CD4-positive, alpha-beta T cell treated with Interleukin-21 for 1 hour (primary cell): ENCODE data around the gene FSTL4.
A peak's percentile ranks its signal among the peaks of the same experiment; 100 is the strongest.

Experiments used
- DNase-seq: peaks from one replicate; pipeline ENCODE4 v3.0.0-alpha.2; 2020

The FSTL4 gene

DNA sequence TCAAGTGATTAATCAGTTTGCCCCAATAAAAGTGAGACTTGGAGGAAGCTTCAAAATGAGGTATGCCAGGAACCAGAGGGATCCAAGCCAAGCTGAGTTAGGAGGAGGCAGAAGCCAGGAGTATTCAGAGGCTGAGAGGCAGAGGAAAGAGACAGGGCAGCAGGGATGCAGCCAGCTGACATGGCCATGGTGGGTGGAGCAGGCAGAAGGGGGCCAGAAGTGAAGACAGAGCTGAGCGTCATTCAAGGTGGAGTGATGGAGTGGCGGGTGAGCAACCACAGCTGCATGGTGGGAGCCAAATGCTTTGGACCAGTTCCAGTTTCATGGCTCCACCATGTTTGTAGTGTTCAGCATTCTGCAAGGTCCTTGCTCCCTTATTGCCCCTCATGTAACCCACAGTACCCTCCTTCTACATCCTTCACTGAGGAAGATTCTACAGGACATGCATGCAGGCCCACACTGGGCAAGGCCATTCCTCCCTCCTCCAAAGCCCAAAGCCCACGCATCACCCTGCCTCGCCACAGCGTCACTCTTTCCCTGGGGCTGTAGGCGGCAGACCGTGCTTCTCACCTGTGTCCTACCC is 100.6 kb downstream of the FSTL4 start:
- no peak for DNase-seq

DNA sequence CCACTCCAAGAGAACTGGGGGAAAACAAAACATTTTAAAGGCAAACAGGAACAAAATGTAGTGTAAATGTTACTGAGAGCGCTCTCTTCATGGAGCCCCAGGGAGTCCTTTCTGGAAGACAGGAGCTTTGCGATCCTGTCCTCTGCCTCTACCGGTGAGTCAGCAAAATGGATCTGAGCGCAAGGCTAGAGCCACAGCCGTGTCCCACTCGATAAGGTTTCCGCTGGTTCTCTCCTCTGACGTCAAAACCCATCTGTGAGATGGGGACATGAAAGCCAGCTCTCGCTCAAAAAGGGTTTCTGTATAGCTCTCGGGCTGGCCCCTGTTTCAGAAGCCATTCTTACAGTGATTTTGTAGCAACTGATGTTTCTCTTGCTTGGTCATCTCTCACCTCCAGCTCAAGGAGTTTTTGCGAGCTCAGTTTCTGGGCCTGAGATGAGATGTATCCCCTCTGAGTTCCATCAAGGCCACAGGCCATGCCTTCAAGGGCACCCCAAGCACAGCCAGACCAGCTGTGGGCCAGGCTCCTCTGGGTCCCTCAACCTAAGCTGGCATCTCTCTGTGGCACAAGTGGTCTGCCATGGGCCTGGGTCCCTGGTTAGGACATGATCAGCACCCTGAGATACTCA is 101.6 kb downstream of the FSTL4 start:
- DNase-seq, result no peak

DNA sequence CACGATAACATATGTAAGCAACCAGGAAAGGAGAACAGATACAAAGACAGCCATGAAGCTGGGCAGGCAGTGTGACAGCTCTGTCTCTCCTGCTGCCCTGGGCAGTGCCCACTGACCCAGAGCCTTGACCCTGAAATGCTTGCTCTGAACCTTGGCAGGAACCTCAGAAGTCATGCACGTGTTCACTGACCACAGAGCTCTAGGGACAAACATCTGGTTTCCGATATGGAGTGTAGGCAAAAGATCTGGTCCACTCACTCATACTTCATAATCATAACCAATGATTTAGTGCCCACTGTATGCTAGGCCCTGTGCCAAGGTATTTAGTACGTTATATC is 102.6 kb downstream of the FSTL4 start:
- no peak for DNase-seq

DNA sequence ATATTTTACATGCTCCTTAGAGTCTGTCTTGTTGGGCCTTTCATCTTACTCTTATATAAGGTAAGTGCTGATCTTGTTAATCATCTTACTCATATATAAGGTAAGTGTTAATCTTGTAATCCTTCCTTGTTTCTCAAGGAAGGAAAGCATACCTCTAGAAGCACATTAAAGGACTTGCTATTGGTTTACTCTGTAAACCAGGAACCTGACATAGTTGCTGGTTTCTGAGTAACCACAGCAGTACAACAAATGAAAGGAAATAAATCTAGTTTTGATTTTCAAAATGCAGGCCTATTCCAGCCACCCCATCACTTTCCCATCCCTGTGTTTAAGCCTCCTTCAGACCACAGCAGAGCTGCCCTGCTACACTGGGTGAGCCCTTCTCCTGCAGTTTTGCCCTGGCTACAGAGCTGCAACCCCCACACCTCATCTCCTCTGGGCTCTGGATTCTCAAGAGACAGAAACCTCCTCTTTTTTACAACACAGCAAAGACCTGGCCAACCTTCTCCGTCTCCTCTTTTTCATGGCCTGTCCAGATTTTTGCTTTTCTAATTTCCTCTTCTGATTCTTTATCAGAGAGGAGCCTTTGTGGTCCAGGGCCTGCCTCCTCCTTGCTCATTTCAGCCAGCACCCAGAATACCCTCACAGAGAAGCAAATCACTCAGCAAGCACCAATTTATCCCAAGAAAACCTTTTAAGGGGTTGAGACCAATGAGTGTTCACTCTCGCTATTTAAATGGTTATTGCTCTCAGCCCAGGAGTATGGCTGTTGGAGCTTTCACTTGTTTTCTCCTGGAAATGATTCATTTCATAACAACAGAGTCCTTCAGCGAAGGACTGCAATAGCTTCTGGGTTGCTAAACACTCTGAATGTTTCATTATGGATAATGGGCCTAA is 103.2 kb downstream of the FSTL4 start:
- DNase-seq, result no peak

DNA sequence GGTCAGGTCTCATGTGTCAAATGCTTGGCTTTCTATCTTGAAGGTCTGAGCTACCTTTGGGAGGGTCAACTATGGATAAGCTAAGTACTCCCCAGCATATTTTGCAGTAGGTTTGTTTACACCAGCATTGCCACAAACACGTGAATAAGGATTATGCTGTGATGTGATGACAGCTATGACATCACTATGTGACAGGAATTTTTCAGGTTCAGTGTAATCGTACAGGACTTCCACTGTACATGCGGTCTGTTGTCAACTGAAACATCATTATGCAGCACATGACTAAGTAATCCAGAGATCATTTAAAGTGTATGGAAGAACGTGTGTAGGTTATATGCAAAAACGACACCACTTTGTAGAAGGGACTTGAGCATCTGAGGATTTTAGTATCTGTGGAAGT is 104.0 kb downstream of the FSTL4 start:
- no peak for DNase-seq

DNA sequence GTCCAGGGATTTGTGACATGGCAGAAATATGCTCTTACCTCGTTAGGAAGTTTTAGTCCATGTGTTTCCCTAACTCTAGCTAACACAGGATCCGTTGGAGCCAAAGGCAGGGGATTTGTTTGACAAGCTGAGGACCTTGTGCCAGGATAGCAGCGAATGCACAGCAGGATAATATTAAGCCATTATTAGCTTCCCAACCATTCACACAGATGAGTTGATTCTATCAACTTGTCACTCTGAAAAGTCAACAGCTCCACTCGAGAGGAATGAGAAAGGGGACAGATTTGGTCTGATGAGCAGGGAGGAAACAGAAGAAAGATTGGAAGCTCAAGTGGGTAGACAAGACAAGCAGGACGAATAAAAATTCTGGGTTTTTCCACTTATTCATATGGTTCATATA is 106.2 kb downstream of the FSTL4 start:
- no peak for DNase-seq

DNA sequence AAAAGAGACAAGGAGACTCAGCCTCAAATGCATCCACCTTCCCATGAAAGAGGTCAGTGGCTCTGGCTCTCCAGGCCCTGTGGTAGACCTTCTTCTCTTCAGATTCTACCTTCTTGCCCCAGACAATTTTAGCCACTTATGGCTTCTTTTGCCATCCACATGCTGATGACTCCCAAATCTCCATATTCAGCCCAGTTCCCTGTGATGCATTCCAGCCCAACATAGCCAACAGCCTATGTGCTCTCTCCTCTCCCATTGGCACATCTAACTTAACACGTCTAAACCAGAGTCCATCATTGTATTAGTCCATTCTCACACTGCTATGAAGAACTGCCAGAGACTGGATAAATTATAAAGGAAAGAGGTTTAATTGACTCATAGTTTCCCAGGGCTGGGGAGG is 108.8 kb downstream of the FSTL4 start:
- DNase-seq, result no peak

DNA sequence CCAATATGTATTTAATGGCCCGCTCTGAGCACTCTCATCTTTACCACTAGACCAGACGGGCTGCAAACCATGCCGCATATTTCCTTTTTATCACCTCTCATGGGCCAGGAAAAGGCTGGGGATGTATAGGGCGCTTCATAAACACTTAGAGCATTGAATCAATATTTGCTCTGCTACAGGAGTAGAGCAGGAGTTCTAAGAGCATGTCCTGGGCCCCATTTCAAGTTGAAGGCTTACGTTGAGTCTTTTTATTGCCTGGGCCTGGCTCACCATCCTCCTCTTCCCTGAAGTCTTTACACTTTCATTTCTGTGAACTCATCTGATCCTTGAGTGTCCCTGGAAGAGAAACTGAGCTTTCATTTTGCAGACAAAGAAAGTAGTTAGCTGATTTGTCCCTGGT is 112.4 kb downstream of the FSTL4 start:
- no peak for DNase-seq

DNA sequence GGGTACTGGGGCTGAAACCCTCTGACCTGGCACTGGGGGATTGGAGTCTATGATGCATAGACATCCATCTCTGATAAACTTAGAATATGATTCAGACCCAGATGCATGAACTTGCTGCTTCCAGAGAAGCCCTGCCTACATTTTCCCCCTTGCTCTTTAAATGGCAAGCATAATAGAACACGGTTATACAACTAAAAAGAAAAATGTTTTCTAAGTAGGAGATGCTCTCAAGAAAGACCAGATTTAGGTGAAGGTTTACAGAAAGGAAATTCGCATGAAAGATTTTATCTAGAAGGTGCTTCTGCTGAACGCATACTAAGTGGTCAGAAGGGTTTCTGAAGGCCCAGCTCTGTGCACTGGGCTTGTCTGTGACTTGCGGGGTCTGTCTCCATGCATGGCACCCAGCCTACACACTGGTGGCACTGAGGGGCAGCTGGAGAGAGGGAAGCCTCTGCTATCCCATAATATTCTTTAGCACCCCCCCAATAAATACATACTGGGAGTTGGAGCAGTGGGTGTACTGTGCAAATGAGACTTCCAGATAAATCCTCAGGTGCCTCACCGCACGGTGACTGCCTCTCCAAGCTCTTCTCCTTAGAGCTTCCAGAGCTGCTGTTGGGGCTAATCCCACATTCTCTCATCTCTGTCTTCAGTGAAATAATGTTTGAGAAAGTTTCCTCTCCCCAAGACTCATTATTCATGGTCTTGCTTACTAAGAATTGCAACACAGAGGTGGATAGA is 114.6 kb downstream of the FSTL4 start:
- DNase-seq, result no peak

DNA sequence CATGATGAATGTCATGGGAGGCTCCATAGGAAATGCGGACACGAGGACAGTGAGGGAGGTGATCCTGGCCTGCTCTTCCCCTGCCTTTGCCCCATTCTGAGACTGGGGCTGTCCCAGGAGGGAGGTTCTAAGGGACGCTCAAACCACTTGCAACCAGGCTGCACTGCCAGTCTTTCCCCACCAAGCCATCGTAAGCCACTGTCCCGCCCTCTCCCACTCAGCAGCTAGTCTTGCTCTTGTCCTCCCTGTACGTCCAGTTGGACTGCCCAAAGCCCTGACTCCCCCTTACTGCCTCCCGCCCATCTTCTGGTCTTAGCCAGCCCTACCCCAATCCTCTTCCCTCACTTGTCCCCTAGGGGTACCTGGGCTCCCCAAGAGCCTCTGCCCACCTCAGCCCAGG is 115.7 kb downstream of the FSTL4 start:
- DNase-seq, result no peak

DNA sequence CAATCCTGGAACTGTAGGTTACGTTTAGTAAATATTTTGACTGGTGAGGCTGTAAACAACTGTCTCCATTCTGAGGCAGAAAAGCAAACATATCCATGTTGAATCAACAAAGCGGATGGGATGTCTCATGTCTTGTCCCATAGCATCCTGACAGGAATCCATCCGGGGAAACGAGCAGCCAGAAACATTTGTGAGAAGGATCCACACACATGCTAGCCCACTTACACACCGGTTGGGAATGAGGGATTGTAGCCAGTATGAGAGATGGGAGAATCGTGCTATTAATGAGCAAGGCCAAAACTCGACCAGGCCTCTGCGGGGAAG is 117.5 kb downstream of the FSTL4 start:
- no peak for DNase-seq

DNA sequence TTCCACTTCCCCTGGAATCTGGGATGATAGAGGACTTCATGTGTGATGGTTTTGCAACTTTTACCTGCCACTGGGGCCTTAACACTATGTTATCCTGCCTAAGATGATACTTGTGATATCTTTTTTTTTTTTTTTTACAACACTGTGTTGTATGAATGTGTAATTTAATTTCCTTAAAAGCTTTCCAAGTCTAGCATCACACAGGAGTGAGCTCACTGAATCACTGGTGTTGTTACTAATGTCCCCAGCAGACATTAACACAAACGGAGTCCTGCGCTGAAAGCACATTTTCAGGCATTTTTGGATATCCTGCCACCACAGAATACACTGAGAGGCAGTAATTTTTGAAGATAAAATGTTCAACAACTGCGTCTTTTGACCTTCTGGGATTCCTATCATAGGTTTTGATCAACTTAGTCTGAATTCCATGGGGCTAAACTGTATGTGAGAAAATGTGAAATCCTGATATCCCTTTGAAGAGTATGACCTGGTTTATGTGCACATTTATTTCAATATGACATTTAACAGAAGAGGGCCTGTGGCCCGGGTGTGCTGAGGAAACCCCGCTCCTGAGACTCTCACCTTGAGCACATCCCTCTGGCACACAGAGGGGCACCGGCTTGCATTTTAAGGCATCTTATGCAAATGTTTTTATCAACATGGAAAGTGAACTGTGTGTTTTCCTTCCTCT is 118.0 kb downstream of the FSTL4 start:
- no peak for DNase-seq

DNA sequence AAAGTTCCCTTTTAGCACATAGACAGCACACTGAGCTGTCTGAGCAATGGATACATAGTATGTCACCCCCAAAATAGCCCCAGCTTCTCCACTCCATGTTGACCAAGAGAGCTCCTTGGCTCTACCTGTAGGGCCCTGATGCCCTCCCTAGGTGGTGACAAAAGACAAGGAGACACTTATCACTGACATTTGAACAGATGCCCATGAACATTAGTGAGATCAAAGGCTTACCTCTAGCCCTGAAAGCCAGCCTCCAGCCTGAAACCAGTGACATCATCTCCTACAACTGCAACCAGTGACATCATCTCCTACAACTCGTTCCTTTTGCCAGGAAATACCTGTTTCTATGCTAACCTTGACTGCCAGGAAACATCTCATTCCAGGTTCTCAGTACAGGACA is 122.7 kb downstream of the FSTL4 start:
- DNase-seq, result peak; percentile 3

DNA sequence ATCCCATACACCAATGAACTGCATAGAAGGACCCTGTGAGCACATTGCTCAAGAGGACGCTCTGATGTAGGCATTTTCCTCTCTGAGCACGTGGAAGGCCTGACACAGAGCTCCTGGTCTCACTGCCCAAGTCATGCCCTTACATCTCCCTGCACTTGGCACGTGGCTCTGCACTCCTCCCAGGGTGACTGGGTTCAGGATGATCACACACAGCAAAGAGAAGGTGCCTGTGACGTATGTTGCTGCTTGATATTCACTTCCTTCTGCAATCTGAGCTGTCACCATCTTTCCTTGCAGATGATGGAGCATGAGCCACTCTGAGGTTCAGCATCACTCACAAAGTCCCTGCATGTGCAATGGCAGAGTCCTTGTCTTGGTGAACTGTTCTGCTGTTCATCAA is 125.2 kb downstream of the FSTL4 start:
- no peak for DNase-seq

DNA sequence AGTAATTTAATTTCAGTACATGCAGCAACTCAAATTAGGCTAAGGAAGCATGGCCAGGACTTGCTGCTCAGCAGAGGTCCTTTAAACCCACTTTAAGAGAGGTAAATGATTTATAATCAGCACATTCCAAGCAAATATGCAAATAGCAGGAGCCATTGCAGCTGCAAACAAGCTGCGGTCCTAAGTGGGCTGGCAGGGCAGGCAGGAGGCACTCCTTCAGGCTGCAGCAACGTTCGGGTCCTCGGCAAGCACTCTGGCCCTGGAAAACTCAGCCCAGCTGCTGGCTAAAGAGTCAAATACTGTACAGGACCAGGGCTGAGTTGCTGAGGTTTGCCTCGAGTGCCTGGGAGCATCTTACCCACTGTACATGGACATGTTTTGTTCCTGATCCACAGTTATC is 126.9 kb downstream of the FSTL4 start:
- DNase-seq, result no peak

DNA sequence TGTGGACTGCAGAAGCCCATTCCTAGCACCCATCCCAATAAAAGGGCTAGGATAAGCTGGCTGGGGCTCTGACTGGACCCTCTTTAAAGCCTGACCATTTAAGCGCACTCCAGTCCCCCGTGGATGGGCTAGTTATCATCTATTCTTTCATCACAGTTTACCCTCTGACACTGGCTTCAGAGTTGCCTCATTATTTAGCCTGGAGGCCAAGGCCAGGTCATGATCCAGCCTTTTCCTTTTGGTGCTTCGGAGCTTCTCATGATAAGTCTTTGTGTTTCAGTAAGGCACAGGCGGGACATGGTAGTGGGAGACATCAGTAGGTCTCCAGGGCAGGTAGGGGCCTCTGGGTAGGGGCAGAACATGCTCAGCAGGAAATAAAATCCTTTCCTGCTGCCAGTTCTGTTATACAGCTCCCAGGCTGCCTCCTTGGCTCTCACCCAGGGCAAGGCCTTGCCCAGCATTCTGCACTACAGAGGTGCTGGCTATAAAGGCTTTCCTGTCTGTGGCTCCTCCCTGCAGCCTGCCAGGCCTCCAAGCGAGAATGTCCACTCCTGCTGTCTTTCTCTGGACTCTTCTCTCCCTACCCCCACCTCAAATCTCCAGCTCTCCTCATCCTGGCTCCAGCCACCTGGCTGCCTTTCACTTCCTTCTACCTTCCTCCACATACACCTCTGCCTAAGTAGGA is 128.8 kb downstream of the FSTL4 start:
- DNase-seq, result no peak

DNA sequence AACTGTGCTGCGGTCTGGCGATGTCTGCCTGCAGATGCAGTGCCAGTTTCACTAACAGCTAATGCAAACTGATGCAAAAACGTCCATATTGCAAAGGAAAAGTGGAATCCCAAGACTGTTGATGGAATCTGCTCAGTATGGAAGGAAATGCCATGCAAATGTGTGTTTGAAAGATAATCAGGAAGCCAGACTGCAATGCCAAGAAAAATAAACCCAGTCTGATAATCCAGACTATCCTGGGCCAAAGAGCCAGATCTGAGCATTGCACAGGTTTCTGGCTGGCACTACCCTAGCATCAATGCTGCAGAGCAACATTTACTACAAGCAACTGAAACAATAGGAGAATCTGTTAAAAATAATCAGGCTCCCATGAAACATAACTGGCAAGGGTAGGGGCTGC is 130.3 kb downstream of the FSTL4 start:
- no peak for DNase-seq

DNA sequence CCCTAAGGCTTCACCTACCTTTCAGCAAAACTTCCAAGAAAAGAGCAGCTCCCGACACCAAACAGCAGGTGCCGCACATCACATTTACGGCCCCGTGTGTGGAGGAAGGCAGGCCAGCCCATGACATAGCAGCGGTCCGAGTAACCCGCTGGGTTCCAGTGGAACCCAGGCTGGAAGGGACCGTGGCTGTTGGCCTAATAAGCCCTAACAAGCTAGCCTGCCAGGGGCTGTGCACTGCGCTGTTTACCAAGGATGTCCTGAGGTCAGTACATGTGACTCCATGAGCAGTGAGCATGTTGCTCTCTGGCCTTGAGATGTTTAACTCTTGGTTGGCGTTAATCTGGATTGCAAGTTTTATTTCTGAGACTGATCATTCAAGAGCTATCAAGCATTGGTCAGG is 131.5 kb downstream of the FSTL4 start:
- DNase-seq, result no peak

DNA sequence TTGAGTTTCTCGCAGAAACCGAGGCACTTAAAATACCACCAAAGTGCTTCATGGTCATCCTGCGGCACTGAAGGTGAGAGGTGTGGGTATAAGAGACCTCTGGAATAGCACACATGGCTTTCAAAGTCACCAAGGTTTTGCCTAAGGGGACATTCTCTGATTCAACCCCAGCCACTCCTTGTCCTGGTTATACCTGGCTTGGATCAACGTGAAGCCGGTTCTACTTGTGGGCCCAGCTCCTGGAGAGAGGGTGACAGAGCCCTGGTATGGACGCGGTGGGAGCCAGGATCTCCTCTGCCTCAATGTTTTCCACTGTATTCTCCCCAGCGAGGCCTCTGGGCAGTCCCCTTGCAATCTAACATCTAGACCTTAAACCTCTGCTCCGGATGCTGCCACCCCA is 132.0 kb downstream of the FSTL4 start:
- no peak for DNase-seq

DNA sequence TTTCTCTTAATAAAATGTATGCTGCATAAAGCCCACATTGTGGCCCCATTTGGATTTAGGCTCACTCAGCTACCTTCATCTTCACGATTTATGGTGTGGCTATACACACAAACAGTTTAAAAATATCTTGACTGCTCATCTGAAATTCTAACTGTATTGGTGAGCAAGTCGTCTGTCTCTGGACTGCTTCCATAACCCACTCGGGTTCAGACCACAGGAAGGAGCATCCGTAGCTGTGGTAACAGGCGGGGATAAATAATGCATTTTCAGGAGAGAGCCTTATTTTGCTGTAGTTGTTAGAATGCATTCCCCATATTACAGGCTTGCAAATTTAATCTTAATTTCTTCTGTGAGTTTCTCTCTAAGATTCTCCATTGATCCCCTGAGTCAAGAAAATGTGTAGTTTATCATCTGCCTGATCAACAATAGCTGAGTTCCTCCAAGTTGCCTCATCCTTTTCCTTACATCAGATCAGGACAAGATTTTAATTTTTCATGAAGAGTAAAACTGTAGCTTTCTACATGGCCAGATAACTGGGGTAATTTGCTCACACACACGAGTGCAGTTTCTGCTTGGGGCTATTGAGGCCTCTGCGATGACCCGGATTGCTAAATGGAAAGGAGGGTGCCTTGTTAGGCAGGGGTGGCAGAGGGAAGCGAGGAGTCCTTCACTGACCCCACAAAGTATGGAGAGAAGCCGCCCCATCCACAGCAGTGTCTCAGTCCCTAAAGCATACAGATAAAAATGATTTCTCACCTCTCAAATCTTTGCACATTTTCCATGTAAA is 133.9 kb downstream of the FSTL4 start:
- no peak for DNase-seq

DNA sequence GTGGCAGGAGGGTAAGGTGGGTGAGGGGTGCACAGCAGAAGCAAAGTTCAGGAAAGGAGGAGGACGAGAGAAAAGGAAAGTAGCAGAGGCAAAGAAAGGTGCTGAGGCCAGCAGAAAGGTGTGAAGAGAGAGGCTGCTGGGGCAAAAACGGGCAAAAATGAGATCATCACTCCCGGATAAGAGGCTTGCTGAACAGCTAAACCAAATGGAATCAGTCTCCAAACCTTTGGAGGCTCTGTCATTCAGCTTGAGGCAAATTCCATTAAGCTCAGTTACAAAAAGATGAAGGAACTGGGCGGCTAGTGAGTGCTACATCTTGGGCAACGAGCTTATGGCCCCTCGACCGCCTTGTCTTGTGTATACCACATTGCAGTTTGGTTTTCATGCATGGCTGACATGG is 136.4 kb downstream of the FSTL4 start:
- DNase-seq, result no peak
